ENCODE data around the gene RAN.
"Not testable (repeated sequence)": the region's sequence is repeated elsewhere in the genome, so short reads cannot be mapped to it uniquely, and the experiment has no call there.

RAN gene

DNA sequence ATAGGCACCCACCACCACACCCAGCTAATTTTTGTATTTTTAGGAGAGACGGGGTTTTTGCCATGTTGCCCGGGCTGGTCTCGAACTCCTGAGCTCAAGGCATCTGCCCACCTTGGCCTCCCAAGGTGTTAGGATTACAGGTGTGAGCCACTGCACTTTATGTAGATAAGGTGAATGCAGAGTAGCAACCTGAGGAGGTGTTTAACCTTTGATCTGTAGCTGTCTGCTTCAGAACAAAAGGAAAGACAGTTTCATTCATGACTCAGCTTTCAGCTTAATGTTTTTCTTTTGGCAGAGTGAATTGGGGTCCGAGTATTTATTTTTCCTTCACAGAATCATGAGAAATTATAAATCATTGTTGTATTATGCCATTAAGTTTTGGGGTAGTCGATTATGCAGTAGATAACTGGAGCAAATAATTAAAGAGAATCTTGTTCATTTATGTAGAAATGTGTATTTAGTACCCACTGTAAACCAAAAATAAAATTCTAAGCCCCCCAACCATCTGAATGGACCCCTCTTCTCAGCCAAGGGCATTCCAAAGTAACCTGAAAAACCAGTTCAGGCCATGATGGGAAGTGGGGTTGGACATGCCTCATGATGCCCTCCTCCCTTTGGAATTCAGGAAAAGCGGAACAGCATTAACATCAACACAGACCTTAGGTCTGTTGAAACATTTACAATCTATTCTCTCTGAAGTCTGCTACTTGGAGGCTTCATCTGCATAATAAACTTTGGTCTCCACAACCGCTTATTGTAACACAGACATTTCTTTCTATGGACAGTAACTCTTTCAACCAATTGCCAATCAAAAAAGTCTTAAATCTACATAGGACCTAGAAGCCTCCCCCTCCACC lies 22.1 kb upstream of the RAN start:
- no peak for DNase-seq

DNA sequence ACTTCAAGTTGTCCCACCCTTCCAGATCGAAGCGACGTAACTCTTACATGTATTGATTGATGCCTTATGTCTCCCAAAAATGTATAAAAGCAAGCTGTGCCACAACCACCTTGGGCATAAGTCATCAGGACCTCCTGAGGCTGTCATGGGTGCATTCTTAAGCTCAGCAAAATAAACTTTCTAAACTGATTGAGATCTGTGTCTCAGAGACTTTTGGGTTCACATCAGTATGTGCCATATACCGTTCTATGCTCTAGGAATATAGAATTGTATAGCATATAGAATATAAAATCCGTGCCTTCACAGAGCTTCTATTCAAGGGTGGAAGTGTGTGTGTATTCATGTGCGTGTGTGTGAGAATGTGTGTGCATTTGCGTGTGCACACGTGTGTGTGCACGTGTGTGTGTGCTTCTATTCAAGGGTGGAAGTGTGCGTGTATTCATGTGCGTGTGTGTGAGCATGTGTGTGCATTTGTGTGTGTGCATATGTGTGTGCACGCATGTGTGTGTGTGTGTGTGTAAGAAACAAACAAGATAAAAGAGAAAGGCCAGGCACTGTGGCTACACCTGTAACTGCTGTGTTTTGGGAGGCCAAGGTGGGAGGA lies 21.3 kb upstream of the RAN start:
- no peak for DNase-seq

DNA sequence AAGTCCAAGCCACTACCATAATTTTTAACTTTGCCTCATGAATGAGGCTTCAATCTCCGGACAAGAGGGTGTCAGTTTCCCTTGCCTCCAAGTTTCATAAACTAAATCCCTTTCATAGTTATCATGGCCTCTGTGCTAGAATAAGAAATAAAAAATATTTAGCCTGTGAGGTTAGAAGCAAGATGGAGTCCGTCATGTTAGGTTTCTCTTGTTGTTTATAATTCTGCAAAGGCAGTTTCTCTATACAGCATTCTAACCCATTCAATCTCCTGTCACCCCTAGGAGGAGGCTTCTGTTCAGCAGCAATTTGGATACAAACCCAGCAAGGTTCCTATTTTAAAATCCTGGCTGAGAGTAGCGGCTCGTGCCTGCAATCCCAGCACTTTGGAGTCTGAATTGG lies 15.8 kb upstream of the RAN start:
- DNase-seq: no peak

DNA sequence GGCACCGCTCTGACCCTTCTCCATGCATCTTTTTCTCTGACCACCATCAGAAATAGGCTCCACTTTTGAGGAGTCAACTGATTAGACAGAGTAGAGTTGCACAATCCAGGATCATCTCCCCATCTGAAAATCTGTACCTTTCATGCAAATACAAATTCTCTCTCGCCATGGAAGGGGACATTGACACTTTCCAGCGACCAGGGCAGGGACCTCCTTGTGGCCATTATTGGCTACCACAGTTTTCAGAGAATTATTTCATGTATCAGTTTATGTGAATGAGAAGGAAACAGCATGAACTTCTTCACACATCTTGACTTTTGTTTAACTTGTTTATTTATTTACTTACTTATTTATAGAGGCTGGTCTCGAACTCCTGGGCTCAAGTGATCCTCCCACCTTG lies 13.8 kb upstream of the RAN start:
- DNase-seq: no peak

DNA sequence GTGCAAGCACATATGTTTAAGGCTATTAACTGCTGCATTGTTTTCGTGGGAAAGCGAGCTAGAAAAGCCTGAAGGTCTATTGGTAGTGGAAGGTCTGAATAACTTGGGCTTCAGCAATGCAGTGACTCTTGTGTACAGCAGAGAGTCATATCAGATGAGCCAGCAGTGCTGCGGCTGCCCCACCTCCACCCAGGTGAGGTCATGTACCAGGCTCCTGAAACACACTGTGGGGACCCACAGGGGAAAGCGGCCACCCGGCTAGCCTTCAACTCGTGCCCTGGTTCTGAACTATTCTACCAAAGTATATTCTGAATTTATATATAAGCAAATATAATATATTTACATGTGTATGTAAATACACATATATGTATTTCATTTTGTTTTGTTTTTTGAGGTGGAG lies 12.7 kb upstream of the RAN start:
- no peak for DNase-seq

DNA sequence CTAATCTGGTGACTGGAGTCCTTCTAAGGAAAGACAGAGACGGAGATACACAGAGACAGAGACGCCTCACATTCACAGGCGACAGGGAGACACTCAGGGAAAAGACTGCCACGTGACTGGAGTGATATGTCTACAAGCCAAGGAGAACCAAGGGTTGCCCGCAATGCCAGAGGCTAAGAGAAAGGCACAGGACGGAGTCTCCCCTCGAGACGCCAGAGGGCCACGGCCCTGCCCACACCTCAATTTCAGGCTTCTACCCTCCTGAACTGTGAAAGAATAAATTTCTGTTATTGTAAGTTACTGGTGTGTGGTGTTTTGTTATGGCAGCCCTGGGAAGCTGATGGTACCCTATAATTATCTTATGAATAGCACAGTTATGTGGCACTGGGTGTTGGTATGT lies 11.6 kb upstream of the RAN start:
- no peak for DNase-seq

DNA sequence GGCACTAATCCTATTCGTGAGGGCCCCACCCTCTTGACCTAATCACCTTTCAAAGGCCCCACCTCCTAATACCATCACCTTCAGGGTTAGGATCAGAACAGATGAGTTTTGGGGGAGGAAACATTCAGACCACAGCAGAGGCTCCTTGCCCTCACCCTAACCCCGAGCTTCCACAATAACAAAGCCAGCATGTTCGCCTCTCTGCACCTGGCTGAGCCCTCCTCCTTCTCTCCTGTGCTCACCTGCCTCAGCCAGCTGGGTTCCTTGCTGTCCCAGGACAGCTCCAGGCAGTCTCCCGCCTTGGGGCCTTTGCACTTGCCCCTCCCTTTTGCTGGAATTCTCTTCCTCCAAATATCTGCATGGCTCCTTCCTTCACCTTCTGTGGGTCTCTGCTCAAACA lies 9.7 kb upstream of the RAN start:
- no peak for DNase-seq

DNA sequence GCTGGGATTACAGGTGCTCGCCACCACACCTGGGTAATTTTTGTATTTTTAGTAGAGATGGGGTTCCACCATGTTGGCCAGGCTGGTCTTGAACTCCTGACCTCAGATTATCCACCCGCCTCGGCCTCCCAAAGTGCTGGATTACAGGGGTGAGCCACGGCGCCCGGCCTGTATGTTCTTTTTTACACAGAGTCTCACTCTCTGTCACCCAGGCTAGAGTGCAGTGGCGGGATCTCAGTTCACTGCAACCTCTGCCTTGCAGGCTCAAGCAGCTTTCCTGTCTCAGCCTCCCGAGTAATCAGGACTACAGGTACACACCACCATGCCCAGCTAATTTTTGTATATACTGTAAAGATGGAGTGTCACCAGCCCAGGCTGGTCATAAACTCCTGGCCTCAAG lies 9.1 kb upstream of the RAN start:
- DNase-seq: not testable (repeated sequence)

DNA sequence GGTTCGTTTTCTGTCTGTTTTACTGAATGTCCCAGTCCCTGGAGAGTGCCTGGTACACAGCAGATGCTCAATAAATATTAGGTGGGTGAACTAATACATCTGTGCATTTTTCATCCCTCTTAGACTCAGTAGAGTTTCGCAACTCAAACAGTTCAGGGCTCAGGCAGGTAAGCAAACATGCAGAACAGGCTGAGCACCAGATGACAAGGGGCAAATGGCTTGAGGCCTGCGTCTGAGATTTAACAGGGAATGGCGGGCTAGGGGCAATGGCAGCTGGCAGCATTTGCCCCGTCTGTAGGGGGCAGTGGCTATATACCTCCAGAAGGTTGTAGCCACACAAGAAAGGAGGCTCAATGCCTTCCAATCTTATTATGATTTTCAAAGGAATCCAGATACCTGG lies 8.6 kb upstream of the RAN start:
- no peak for DNase-seq

DNA sequence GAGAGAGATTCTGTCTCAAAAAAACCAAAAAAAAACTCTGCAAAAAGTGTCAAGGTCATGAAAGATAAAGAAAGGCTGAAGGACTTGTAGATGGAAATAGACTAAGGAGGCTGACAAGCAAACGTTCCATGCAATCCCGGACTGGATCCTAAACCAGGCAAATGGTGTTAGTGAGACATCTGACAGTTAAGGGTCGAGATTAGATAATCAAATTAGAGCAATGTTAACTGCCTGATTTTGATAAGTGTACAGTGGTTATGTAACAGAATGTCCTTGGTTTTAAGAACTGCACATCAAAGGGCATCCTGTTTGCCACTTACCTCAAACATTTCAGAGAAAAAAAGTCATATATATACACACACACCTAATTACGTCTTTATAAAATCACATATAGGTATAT lies 3.5 kb upstream of the RAN start:
- no peak for DNase-seq

DNA sequence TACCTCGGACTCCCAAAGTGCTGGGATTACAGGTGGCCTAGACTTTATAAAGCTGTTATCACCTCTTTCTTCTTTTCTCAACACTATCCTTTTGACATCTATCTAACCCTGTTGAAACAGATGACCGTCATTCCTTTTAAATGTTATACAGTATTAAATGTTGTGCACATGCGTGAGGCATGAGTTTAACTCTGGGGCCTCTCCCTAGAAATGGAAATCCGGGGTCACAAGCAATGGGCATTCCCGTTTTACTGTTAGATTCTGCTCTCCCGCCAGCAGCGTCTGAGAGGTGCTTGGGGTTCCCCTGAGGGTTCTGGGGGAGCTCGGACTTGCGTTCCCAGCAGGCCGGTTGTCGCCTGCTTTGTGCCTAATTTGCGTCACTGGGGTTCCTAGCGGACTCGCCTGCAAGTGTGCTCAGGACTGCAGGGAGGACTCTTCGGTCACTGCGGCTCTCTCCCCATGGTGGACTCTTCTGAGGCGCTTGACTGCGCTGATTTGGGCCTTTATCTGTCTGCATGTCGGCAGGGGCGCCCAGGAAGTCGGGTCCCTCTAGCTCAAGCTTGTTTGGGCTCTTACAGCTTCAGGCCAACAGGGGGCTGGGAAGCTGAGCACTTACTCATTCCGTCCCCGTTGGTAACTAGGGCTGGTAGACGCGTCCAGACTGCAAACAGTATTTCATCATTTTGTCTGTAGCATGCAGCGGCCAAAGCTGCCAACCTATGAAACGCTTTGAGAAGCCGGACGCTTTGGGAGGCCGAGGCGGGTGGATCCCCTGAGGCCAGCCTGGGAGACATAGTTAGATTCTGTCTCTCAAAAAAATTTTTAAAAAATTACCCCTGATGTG lies 1.2 kb upstream of the RAN start:
- DNase-seq: peak; percentile 85

DNA sequence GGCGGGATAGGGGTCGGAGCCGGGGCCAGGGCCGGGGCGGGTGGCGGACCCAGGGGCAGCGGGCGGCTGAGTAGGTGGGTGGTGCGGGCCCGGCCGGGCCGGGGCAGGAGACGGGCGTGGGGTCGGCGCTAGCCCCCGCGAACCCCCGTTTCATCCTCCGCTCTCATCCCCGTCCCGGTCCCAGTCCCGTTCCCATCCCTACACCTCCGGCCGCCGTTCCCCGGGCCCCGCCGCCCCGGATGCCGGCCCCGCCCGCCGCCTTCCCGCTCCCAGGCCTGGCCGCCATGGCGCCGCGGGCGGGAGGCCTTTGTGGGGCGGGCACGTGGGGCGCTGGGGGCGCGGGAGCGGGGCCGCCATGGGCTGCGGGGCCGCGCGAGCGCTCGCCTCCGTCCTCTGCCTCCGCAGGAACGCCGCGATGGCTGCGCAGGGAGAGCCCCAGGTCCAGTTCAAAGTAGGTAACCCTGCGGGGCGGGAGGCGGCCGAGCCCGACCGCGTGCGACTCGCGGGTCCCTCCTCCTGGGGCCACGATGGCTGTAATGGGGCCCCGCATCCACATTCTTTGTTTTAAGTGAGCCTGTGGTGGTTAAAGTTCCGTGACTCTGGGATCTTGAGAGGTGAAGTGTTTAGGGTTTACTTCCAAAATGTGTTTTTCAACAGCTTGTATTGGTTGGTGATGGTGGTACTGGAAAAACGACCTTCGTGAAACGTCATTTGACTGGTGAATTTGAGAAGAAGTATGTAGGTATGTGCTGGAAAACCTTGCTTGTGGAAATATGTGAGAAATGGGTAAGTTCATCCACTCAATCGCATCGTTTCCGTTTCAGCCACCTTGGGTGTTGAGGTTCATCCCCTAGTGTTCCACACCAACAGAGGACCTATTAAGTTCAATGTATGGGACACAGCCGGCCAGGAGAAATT lies 572 bp downstream of the RAN start:
- DNase-seq: no peak

DNA sequence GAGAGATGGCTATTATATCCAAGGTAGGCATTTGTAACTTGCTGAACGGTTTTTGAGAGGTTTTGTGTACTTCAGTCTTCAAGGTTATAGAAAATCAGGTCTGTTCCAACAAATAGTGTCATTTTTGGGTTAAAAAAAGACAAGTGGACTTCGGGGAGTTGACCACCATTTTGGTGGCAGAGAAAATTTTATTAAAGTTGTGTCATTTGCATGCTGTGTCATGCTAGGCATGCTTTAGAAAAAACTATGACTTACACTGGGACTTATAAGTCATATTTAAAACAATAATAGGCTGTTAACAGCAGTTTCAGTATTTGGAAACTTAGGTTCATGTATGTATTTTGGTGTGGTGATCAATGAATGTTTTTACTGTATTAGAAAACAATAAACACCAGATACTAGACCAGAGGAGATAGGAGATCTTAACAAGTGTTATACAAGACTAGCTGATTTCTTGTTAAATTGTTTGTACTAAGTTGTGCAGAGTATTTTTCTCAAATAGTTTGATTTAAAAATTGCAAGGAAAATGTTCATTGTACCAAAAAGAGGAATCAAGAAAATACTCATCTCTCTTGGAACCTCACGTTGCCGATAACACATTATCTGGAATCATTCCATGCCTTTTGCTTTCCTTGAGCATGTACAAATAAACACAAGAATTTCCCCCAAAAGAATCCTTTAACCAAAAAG lies 1.4 kb downstream of the RAN start:
- DNase-seq: no peak

DNA sequence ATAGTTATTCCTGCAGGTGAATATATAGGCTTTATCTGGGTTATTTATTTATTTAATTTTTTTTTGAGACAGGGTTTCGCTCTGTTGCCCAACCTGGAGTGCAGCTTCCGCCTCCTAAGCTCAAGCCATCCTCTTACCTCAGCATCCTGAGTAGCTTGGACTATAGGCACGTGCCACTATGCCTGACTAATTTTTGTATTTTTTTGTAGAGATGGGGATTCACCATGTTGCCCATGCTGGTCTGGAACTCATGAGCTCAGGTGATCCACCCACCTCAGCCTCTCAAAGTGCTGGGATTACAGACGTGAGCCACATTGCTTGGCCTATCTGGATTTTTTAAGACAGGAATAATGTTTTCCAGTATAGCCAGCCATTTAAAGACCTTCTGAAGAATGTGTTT lies 2.0 kb downstream of the RAN start:
- no peak for DNase-seq

DNA sequence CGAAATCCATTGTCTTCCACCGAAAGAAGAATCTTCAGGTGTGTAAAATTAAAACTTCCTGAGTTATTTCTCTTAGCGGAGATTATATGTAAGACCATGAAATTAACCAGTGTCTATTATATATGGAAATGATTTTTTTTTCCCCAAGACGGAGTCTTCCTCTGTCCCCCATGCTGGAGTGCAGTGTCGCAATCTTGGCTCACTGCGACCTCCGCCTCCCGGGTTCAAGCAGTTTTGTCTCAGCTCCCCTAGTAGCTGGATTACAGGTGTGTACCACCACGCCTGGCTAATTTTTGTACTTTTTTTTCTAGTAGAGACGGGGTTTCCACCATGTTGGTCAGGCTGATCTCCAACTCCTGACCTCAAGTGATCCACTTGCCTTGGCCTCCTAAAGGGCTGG lies 2.8 kb downstream of the RAN start:
- DNase-seq: no peak

DNA sequence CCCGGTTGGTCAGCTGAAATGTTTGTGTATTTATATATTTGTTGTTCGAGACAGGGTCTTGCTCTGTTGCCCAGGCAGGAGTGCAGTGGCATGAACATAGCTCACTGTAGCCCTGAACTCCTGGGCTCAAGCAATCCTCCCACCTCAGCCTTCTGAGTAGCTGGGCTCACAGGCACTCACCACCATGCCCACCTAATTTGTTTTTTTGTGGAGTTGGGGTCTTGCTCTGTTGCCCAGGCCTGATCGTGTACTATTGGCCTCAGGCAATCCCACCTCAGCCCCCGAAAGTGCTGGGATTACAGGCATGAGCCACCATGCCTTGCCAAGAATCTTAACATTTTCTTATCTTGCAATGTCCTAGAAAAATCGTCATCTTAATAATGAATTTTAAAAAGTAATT lies 3.3 kb downstream of the RAN start:
- no peak for DNase-seq

DNA sequence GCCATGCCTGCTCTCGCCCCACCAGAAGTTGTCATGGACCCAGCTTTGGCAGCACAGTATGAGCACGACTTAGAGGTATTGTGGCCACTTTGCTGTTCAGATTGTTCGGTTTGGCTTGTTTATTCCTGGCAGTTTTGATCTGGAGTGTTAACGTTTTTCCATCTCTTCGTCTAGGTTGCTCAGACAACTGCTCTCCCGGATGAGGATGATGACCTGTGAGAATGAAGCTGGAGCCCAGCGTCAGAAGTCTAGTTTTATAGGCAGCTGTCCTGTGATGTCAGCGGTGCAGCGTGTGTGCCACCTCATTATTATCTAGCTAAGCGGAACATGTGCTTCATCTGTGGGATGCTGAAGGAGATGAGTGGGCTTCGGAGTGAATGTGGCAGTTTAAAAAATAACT lies 3.8 kb downstream of the RAN start:
- not testable (repeated sequence) for DNase-seq

DNA sequence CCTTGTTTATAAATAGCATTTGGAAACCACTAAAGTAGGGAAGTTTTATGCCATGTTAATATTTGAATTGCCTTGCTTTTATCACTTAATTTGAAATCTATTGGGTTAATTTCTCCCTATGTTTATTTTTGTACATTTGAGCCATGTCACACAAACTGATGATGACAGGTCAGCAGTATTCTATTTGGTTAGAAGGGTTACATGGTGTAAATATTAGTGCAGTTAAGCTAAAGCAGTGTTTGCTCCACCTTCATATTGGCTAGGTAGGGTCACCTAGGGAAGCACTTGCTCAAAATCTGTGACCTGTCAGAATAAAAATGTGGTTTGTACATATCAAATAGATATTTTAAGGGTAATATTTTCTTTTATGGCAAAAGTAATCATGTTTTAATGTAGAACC lies 4.4 kb downstream of the RAN start:
- DNase-seq: no peak

DNA sequence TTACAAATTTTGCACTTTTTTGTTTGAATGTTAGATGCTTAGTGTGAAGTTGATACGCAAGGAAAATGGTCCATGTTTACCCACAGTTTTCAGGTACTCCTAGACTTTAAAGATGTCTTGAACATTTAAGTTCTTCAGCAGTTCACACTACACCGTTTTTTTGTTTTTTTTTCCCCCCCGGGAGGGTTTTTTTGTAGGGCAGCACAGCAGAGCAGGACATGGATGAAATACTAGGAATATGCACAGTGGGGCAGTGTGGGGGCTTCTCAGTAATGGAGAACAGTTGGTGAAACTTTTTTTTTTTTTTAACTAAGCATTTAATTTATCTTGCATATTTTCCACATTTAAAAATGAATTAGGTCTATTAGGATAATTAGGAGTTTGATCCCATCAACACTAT lies 4.9 kb downstream of the RAN start:
- no peak for DNase-seq

DNA sequence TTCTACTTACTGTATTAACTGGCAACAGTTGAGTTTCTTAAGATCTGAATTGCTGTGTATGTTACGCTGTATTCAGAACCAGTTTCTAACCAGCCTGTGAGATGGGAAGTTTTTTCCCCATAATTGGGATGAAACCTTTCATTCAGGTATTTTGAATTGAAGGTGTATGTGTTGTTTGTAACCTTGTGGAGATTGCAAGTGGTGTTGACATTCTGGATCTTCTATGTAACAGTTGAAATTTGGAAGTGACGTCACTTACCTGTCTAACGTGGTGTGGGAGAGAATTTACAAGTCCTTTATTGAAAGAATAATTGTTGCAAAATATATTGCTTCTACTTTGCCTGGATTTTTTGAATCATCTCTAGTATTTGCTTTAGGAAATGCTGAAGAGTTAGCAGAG lies 5.5 kb downstream of the RAN start:
- no peak for DNase-seq

DNA sequence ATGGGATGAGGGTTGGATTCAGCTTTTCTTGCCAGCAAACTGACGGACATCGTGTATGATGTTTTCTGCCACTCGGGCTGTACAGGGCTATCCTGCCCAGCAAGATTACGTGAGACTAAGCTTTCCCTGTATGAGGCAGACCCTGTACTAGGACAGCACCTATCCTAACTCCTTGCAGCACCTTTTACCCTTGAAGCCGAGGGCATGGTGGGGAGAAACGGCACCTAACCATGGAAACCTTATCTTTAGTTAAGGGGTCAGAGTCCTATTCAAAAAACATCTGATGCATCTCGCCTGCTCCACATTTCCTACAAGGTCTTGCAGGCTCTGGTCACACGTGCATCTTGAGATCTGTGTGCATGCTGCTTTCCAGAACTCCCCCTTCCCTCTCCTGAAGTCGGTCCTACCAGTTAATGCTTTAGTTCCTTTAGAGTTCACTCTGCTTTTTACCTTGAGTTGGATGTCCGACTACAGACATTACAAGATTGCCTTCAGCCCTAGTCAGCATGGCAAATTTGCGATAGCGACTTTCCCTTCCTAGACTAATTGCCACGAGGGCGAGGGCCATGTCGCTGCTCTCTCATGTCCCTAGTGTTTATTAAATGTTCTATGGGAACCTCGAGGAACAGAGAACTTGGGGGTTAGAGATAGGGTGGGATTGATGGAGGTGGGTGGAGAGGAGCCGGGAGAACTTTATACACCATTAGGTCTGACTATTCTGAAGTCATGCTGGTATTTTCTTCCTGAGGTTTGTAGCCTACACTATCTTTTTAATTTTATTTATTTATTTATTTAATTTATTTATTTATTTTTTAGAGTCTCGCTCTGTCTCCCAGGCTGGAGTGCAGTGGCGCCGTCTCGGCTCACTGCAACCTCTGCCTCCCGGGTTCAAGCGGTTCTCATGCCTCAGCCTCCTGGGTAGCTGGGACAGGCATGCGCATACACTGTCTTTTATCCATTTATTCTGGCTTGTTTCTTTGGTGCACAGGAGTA lies 6.6 kb downstream of the RAN start:
- no peak for DNase-seq
